A673 (cell line): ENCODE data around the gene DYNAP.

Experiments used
- CTCF ChIP-seq: fragments of 300-800, 200-600 bp; sonication (generic); conservative IDR thresholded peaks from 2 replicates; pipeline ENCODE4 v1.5.1; 2017; ENCODE audit warnings: low read depth, mild to moderate bottlenecking, antibody characterized with exemption, low read length, moderate library complexity, mixed read lengths
- EZH2 ChIP-seq: fragments of 200-600 bp; sonication (generic); IDR thresholded peaks from 2 replicates; pipeline ENCODE4 v1.6.1; 2017; ENCODE audit warnings: borderline replicate concordance, low read depth, mild to moderate bottlenecking, mixed read lengths, antibody characterized with exemption, low read length; ENCODE audit not compliant: poor library complexity, severe bottlenecking

GRCh38 chr18:54585743-54586142 is 5.3 kb upstream of the DYNAP start:
- TF ChIP-seq CTCF (no peak), EZH2 (no peak)
